Measurements from ENCODE around the gene MSI2.

The MSI2 gene

GRCh38 chr17:57302690-57303465, 46.6 kb downstream of the MSI2 start:
- H3K27ac ChIP-seq: no peak overlapping the region
- no peak for TF ChIP-seq CTCF (IDR thresholded peaks at IDR 0.05; ENCODE audit: low read depth, low read length)
- DNase-seq: no peak
- H3K27me3 ChIP-seq (ENCODE audit: insufficient read depth, low read depth, severe bottlenecking): no peaks in the 10 kb centered on the region
- peaks cover 3% of the 10 kb centered on the region for H3K9me3 ChIP-seq (ENCODE audit: severe bottlenecking)
- peaks cover 74% of the 10 kb centered on the region for H3K36me3 ChIP-seq
- no peak overlapping the region for H3K4me3 ChIP-seq (ENCODE audit: low read depth, low read length)

- no peak overlapping the region for H3K4me3 ChIP-seq (ENCODE audit: low read depth, low read length)
- H3K9me3 ChIP-seq (ENCODE audit: severe bottlenecking): no peaks in the 10 kb centered on the region
- H3K27ac ChIP-seq: no peak overlapping the region
- H3K36me3 ChIP-seq: peaks cover 72% of the 10 kb centered on the region
- H3K27me3 ChIP-seq (ENCODE audit: insufficient read depth, low read depth, severe bottlenecking): no peaks in the 10 kb centered on the region
- no peak for DNase-seq
- TF ChIP-seq CTCF (IDR thresholded peaks at IDR 0.05; ENCODE audit: low read depth, low read length): no peak
These were observed 48.9 kb downstream of the MSI2 start for GRCh38 chr17:57305144-57305728.

GRCh38 chr17:57305908-57306504, 49.7 kb downstream of the MSI2 start:
- no peaks in the 10 kb centered on the region for H3K27me3 ChIP-seq (ENCODE audit: insufficient read depth, low read depth, severe bottlenecking)
- H3K9me3 ChIP-seq (ENCODE audit: severe bottlenecking): no peaks in the 10 kb centered on the region
- H3K36me3 ChIP-seq: peaks cover 72% of the 10 kb centered on the region
- no peak for TF ChIP-seq CTCF (IDR thresholded peaks at IDR 0.05; ENCODE audit: low read depth, low read length)
- no peak overlapping the region for H3K27ac ChIP-seq
- no peak for DNase-seq
- no peak overlapping the region for H3K4me3 ChIP-seq (ENCODE audit: low read depth, low read length)

GRCh38 chr17:57308543-57309186, 52.3 kb downstream of the MSI2 start:
- H3K4me3 ChIP-seq (ENCODE audit: low read depth, low read length): no peak overlapping the region
- no peaks in the 10 kb centered on the region for H3K27me3 ChIP-seq (ENCODE audit: insufficient read depth, low read depth, severe bottlenecking)
- no peaks in the 10 kb centered on the region for H3K9me3 ChIP-seq (ENCODE audit: severe bottlenecking)
- DNase-seq: no peak
- peak overlapping the region; percentile 13; the same call in 1 of the 2 replicates for H3K27ac ChIP-seq
- peaks cover 78% of the 10 kb centered on the region for H3K36me3 ChIP-seq
- TF ChIP-seq CTCF (IDR thresholded peaks at IDR 0.05; ENCODE audit: low read depth, low read length): no peak

GRCh38 chr17:57309479-57309878, 53.2 kb downstream of the MSI2 start:
- H3K27me3 ChIP-seq (ENCODE audit: insufficient read depth, low read depth, severe bottlenecking): no peaks in the 10 kb centered on the region
- peak; percentile 26 for DNase-seq
- H3K4me3 ChIP-seq (ENCODE audit: low read depth, low read length): no peak overlapping the region
- H3K27ac ChIP-seq: no peak overlapping the region; the same call in 1 of the 2 replicates
- no peaks in the 10 kb centered on the region for H3K9me3 ChIP-seq (ENCODE audit: severe bottlenecking)
- no peak for TF ChIP-seq CTCF (IDR thresholded peaks at IDR 0.05; ENCODE audit: low read depth, low read length)
- peaks cover 82% of the 10 kb centered on the region for H3K36me3 ChIP-seq
